ENCODE results near the gene MAPT.

DNA sequence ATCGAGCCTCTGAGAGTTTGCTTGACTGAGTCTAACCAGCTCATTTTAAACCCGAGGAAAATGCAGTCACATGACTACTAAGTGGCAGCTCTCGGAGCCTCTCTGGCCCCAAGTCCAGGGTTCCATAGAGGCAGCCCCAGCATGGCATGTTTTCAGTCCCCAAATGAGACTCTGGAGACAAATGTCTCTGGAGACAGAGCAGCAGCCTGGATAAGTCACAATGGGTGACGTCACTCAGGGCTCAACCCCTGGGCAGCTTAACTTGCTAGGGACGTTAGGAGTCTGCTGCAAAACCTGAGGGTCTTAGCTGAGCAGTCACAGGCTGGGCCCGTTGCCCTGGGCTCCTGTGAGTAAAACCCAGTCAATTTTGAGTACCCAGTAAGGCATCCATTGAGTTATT is 97.8 kb downstream of the MAPT start:
- TF ChIP-seq, protein P1, sequence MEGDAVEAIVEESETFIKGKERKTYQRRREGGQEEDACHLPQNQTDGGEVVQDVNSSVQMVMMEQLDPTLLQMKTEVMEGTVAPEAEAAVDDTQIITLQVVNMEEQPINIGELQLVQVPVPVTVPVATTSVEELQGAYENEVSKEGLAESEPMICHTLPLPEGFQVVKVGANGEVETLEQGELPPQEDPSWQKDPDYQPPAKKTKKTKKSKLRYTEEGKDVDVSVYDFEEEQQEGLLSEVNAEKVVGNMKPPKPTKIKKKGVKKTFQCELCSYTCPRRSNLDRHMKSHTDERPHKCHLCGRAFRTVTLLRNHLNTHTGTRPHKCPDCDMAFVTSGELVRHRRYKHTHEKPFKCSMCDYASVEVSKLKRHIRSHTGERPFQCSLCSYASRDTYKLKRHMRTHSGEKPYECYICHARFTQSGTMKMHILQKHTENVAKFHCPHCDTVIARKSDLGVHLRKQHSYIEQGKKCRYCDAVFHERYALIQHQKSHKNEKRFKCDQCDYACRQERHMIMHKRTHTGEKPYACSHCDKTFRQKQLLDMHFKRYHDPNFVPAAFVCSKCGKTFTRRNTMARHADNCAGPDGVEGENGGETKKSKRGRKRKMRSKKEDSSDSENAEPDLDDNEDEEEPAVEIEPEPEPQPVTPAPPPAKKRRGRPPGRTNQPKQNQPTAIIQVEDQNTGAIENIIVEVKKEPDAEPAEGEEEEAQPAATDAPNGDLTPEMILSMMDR (IDR thresholded peaks at IDR 0.05) = no peak
- TF ChIP-seq POLR2AphosphoS5 (IDR thresholded peaks at IDR 0.05) (no peak), POLR2A (IDR thresholded peaks at IDR 0.05) (no peak)
